NCI-H1105 treated with DMSO at 0.1 percent for 48 hours (cell line): ENCODE measurements around the gene PSPH.
A peak's percentile ranks its signal among the peaks of the same experiment; 100 is the strongest.
"Not testable (repeated sequence)": the region's sequence is repeated elsewhere in the genome, so short reads cannot be mapped to it uniquely, and the experiment has no call there.

Source experiments
- DNase-seq: peaks from one replicate; lab custom pipeline; 2025; lab: John Stamatoyannopoulos, UW

Gene PSPH

DNA sequence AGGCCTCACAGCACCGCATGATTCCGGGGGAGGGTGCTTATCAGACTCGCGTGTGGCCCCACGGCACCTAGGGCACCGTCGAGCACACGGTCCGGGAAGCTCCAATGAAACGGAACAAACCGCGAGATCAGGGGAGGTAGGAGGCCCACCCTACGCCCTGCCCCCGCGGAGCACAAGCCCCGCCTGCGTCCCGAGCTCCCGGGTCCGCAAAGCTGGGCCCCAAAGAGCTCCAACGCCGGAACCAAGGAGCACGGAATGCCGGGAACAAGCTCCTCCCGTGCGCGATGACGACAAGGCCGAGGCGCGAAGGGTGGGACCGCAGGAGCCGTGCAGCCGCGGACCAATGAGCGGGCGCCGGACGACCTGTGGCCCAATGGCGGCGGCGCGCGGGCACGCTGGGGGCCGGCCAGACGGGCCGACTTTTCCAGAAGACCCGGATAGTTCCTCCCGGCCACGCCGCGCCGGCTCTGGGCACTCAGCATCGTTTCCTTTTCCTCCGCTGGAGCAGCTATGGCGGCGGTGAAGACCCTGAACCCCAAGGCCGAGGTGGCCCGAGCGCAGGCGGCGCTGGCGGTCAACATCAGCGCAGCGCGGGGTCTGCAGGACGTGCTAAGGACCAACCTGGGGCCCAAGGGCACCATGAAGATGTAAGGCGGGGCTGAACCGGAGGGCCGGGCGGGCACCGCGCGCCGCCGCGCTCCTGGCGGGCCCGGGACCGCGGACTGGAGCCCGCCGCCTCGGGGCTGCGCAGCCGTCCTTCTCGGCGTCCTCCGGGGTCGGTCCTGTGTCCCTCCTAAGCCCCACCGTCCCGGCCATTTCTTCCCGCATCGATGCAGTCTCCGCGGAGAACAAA lies at the start of gene PSPH, which contains the start of gene CCT6A:
PSPH (minus strand) TSS at position 106 of the 853 bp plus-strand sequence. CDS start 30,232 bp downstream, outside the sequence.
CCT6A (plus strand) TSS at position 427 of the 853 bp plus-strand sequence; CDS start at position 511, 84 bp downstream.
- peak; percentile 98 for DNase-seq

DNA sequence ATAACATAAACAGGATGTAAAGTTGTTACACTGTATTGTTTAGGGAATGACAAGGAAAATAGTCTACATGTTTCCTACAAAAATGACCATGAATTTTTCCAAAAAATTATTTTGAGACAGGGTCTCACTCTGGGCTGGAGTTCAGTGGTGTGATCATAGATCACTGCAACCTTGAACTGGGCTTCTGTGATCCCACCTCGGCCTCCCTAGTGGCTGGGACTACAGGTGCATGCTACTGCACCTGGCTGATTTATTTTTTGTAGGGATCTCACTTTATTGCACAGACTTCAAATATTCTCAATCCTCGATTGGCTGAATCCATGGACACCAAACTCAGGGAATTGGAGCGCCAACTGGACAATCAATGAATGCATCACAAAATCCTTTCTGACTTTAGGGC lies 48.4 kb upstream of the PSPH start:
- DNase-seq, result no peak

DNA sequence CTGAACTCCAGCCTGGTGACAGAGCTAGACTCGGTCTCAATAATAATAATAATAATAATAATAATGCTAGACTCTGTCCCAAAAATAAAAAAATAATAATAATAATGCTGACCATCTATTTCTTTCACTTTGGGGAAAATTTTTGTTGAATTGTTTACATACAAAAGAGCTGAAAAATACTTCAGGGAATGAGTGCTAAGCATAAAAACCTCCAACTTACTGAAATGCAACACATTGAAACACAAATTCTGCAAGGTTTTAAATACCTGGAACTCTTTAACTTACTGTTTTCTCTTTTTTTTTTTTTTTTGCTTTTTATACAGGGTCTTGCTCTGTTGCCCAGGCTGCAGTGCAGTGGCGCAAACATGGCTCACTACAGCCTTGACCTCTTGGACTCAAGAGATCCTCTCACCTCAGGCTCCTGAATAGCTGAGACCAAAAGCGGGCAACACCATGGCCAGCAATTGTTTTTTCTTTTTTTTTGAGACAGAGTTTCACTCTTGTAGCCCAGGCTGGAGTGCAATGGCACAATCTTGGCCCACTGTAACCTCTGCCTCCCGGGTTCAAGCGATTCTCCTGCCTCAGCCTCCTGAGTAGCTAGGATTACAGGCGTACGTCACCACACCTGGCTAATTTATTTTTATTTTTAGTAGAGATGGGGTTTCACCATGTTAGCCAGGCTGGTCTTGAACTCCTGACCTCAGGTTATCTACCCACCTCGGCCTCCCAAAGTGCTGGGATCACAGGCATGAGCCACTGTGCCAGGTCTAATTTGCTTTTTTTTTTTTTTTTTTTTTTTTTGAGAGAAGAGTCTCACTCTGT lies 47.2 kb upstream of the PSPH start:
- DNase-seq, result not testable (repeated sequence)

DNA sequence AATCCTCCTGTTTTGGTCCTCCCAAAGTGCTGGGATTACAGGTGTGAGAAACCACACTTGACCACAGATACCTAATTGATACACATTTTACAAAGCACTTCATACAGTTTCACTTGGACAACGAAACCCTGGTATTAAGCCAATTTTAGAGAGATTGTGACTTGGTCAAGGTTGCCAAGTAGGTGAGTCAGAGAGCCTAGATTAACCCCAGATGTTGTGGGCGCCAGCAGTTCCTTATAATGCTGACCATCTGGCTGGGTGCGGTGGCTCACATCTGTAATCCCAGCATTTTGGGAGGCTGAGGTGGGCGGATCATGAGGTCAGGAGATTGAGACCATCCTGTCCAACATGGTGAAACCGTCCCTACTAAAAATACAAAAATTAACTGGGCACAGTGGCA lies 46.5 kb upstream of the PSPH start:
- DNase-seq, result no peak

DNA sequence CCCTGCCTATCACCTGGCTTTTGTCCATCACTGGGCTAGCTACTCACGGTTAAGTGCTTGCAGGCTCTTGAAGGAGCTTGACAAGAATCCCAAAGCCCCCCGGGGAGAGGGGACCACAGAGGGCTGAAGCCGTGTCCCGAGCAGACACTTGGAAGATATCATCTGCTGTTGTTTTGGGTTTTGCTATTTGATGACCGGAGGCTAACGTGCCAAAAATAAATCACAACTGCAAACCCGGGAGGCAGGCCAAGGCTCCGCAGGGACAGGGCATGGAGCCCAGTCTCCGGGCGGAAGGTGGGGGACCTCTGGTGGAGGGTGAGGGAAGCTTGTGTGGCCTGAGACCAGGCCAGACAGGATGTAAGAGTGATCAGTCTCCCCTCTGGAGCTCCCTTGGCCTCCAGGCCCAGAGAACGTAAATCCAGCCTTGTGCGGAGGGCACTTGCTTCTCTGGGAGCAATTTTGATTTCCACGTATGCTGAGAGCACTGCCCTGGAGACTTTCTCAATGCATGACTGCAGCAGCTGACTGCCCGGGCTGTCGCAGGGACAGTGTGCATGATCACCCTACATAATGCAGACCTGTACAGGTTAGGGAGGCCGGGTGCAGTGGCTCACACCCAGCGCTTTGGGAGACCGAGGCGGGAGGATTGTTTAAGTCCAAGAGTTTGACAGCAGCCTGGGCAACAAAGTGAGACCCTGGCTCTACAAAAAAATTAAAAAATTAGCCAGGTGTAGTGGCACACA lies 41.7 kb upstream of the PSPH start, which contains the start of gene PHKG1:
PHKG1 (minus strand) TSS at position 164 of the 743 bp plus-strand sequence. CDS start 4,011 bp downstream, outside the sequence.
- peak; percentile 54 for DNase-seq

DNA sequence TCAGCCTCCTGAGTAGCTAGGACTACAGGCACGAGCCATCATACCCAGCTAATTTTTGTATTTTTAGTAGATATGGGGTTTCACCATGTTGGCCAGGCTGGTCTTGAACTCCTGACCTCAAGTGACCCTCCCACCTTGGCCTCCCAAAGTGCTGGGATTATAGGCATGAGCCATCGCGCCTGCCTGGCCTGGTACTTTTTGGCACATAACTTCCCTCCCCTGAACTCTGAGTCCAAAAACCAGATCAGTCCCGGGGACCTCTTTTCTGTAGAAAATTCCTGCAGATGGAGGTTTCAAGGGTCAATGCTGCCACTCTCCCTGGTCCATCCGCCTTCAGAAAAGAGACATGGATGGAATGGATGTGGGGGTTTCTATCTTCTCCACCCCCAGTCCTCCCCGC lies 41.1 kb upstream of the PSPH start:
- not testable (repeated sequence) for DNase-seq

DNA sequence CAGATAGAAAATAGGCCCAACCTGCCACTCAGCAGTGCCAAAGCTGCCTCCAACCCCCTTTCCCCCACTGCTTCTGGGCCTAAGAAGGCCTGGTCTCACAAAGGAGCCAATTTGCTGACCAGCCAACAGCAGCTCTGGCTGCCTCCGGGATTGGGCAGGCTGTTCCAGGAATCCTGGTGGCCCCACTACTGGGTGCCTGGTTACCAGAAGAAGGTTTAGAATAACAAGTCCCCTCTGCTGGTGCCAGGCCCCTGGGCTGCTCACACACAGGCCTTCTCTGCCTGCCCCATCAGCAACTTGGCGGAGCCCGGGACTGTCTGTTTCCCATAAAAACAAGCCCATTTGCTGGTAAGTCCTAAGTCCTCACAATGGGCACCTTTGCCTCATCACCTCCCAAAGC lies 40.3 kb upstream of the PSPH start:
- DNase-seq, result no peak

DNA sequence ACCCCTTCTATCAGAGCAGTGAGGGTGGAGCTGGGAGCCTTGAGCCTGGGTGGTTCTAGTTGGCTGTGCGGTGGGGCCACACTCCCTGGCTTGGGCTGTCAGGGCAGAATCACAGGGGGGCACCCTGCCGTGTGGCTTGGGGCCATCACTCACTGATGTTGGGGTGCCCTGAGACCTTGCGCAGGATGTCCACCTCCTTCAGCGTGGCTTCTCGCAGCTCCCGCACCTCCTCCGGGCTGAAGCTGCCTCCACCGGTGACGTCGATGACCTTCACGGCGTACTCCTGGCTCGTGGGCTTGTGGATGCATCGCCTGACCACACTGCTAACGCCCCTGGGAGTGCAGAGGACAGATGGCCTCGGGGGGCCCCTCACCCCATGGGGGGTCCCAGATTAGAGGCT lies 36.2 kb upstream of the PSPH start:
- DNase-seq, result no peak

DNA sequence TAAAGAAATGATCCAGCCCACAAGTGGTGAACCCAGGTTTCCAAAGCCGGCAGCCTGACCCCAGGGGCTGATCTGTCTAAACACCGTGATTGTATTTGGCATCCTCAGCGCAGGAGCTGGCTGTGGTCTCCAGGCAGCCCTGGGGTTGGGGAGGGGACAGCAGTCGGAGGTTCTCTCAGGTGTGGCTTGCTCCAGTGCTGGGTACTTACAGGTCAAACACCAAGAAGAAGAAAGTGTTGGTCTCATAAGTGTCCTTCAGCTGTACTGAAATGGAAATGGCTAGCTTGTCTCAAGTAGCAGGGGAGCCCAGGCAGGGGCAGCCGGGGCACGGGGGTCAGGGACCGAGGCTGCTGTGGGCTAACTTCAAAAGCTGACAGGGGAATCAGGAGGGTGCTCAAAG lies 35.5 kb upstream of the PSPH start:
- DNase-seq, result no peak

DNA sequence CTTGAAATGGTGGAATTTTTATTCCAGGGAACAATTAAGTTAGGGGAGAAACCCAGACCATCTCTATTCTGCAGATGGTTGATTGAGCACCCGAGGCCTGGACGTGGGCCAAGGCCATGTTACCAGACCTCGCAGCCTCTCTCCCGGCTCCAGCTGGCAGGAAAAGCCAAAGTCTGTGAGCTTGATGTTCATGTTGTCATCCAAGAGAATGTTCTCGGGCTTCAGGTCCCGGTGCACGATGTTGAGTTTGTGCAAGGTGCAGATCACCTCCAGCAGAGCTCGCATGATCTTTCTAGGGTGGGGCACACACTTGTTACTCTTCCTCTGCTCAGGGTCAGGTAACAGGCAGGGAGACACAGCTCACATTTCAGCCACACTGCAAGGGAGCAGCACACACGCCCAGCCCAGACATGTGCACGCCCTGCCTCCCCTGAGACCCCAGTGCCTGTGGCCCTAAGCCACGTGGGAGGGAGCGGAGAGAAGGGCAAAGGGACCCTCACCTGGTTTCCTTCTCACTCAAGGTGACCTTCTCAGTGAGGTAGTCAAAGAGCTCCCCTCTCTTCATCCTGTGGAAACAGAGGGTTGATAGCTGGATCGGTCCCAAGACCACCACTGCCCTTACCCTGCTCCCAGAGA lies 32.0 kb upstream of the PSPH start:
- DNase-seq, result peak; percentile 69

DNA sequence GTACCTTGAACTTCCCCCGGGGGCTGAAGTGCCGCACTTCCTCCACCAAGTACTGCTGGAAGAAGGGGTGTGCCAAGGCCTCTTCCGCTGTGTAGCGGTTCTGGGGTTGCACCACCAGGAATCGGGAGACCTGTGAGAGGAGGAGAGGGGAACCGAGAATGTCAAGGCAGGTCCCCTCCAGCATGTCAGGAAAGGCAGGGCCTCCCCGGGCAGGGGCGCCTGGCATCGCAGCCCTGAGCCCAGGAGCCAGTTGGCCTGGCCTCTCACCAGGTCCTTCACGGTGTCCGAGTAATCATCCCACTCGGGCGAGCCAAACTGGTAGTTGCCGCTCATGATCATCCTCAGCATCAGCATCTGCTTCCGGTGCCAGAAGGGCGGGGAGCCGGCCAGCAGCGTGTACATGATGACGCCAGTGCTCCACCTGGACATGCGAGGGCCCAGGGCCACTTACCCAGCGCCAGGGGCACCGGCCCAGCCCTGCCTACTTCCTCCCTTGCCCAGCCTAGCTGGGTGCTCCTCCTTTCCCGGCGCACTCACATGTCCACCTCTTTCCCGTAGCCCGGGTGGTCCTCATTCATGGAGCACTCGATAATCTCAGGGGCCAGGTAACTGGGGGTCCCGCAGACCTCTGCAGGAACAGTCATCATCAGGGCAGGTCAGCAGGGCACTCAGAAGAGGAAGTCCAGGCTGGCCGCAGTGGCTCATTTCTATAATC lies 30.5 kb upstream of the PSPH start:
- DNase-seq, result no peak

DNA sequence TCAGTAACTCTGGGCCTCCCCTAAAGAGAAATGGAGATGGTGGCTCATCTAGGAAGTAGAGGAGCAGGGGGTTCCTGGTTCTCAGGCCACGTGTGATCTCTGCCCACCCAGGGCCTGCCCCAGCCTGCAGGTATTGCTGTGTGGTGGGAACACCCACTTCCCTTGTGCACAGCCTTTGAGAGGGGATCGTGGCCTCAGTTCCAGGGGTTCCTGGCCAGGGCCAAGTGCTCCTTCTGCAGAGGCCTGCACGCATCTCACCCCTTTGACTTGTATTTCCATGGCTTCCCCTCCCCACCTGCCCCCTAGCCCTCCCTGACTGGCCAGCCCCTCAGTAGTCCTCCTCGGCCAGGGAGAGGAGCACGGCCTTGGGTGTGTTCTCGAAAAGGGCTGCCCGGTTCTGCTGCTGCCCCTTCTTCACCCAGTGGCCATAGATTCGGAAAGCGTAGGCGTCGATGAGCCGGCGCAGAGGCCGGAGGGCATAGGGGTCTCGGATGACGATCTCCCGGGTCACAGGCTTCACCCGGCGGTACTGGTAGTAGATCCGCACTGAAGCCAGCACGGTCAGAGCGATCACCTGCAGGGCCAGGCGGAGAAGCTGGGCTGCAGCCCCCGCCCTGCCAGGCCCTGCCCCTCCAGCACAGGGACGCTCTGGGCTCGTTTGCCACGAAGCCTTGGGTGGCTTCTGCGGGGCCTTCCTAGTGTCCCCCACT lies 29.6 kb upstream of the PSPH start:
- not testable (repeated sequence) for DNase-seq

DNA sequence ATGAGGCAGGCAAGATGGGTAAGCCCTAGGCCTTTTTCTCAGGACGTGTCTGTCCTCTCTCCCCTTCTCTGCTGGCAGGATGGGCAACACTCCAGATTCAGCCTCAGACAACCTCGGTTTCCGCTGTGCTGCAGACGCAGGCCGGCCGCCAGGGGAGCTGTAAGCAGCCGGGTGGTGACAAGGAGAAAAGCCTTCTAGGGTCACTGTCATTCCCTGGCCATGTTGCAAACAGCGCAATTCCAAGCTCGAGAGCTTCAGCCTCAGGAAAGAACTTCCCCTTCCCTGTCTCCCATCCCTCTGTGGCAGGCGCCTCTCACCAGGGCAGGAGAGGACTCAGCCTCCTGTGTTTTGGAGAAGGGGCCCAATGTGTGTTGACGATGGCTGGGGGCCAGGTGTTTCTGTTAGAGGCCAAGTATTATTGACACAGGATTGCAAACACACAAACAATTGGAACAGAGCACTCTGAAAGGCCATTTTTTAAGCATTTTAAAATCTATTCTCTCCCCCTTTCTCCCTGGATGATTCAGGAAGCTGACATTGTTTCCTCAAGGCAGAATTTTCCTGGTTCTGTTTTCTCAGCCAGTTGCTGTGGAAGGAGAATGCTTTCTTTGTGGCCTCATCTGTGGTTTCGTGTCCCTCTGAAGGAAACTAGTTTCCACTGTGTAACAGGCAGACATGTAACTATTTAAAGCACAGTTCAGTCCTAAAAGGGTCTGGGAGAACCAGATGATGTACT lies 28.4 kb upstream of the PSPH start:
- DNase-seq, result peak; percentile 90

DNA sequence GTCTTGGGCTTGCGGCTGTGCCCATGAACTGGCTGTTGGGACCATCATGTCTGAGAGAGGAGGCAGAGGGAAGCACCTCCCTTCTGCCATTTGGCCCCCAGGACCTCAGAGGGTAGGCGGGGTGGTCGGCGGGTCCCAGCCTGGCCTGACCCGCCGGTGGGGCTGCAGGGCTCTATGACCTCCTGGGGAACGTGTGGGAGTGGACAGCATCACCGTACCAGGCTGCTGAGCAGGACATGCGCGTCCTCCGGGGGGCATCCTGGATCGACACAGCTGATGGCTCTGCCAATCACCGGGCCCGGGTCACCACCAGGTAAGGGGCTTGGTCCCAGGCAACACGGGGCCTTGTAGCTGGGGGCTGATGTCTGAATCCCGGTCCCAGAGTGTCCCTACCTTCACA lies 27.0 kb upstream of the PSPH start:
- no peak for DNase-seq

DNA sequence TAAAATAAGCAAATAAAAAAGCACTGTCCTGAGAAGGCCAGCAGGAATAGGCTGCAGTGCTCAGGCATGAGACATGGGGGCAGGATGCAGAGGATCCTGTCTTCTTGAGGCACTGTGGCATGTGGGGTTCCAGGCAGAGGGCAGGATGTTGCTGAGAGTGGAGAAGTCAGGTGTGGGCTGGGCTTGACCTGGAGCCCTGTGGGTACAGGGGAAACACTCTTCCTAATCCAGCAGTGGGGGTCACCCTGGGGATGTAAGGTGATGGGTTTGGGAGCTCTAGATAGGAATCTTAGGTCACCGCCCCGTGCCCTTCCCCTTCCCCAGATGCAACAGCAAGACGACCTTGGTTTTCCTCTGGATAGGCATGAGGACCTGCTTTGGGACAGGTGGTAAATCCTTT lies 26.4 kb upstream of the PSPH start:
- DNase-seq, result no peak

DNA sequence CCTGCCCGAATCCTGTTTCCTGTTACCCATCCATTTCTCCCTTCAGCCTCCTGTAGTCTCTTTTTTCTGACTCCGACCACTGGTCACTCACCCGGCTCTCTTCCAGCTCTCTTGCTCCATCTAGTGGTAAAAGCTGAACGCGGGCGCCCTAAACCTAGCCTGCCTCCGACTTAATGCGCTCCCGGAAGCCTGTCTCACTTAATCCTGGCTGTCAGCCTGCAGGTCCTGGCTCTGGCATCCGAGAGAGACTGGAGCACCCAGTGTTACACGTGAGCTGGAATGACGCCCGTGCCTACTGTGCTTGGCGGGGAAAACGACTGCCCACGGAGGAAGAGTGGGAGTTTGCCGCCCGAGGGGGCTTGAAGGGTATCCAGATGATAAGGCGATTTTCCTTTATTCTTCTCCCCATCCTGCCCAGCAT lies 23.1 kb upstream of the PSPH start:
- peak; percentile 47 for DNase-seq

DNA sequence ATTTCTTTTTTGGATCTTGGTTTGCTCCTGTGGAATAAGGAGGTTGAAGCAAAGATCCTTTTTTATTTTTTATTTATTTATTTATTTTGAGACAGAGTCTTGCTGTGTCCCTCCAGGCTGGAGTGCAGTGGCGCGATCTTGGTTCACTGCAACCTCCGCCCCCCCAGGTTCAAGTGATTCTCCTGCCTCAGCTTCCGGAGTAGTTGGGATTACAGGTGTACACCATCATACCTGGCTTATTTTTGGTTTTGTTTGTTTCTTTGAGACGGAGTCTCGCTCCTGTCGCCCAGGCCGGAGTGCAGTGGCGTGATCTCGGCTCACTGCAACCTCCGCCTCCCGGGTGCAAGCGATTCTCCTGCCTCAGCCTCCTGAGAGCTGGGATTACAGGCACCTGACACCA lies 15.1 kb upstream of the PSPH start:
- DNase-seq, result not testable (repeated sequence)

DNA sequence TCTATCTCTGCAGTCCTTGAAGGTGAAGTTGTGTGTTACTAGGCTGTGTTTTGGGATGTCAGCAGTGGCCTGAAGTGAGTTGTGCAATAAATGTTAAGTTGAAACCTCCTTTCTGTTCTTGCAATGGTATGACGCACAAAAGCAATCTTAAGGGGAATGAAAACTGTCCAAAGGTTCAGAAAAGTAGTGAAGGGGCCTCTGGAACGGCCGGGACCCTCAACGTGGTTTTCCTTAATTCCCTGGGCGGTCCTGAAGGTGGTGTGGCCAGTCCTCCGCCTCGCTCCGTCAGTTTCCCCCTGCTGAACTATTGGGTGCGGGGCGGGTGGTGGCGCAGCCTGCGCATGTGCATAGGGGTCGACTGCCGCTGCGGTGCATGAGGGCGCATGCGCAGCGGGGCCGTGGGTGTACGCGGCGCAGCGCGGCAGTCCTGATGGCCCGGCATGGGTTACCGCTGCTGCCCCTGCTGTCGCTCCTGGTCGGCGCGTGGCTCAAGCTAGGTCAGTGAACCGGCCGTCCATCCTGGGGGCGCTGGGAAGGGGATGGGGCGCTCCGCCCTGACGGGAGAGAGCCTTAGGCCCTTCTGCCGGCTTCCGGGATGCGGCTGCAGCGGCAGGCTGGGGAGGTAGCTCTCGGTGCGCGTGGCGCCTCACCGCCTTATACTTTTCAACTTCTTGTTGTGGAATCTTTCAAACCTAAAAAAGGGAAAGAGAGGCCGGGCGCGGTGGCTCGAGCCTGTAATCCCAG lies 12.8 kb upstream of the PSPH start, which contains the start of gene SUMF2:
SUMF2 (plus strand) TSS at position 405 of the 744 bp plus-strand sequence; CDS start at position 431, 26 bp downstream.
- peak; percentile 87 for DNase-seq

DNA sequence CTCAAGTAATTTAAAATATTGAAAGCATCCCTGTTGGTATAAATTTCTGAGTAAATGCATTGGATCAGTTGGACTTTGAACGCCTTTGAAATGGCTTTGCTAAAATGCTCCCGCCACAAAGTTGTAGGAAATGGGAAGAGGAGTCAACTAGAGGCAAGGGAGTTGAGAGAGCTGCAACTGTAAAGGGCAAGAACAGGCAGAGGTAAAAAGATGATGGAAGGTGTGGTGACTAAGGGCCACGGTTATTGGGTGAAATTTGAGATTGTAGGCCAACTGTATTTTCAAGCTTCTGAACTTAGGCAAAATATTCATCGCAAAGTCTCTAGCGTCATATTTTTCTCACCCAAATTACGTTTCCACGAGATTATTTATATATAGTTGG lies 12.2 kb upstream of the PSPH start:
- no peak for DNase-seq
